ENCODE data around the gene ADARB1.

- peak; percentile 56 for TF ChIP-seq CTCF (IDR thresholded peaks at IDR 0.05)
- no peak for TF ChIP-seq ZFX (IDR thresholded peaks at IDR 0.05; ENCODE audit: borderline replicate concordance)
These were observed 24.5 kb downstream of the ADARB1 start for GRCh38 chr21:45098867-45099266.

Data from 22Rv1 (cell line).